Superior temporal gyrus (tissue), 1 donor: Measurements from ENCODE around the gene EEIG2.
"Not testable (repeated sequence)": the region's sequence is repeated elsewhere in the genome, so short reads cannot be mapped to it uniquely, and the experiment has no call there.

ENCODE experiments used
- DNase-seq: peaks from one replicate; pipeline ENCODE4 v3.0.0-alpha.2; 2016; ENCODE audit errors: extremely low spot score

EEIG2 gene

GRCh38 chr1:108559215-108560186, at the start of gene EEIG2:
TSS of gene EEIG2 (plus strand) at chr1:108560100. CDS start at chr1:108560429, 329 bp downstream.
- peak; percentile 68 for DNase-seq

GRCh38 chr1:108511764-108512163, 48.1 kb upstream of the EEIG2 start:
- peak; percentile 47 for DNase-seq

GRCh38 chr1:108512239-108513043, 47.5 kb upstream of the EEIG2 start:
- peak; percentile 80 for DNase-seq

GRCh38 chr1:108513044-108513415, 46.9 kb upstream of the EEIG2 start:
- no peak for DNase-seq

GRCh38 chr1:108513914-108514313, 46.0 kb upstream of the EEIG2 start:
- DNase-seq, result not testable (repeated sequence)

GRCh38 chr1:108517301-108517897, 42.5 kb upstream of the EEIG2 start:
- not testable (repeated sequence) for DNase-seq

GRCh38 chr1:108521990-108522393, 37.9 kb upstream of the EEIG2 start:
- DNase-seq, result no peak

GRCh38 chr1:108523829-108524228, 36.1 kb upstream of the EEIG2 start:
- no peak for DNase-seq

GRCh38 chr1:108524676-108525075, 35.2 kb upstream of the EEIG2 start:
- no peak for DNase-seq

GRCh38 chr1:108527135-108527534, 32.8 kb upstream of the EEIG2 start:
- no peak for DNase-seq

GRCh38 chr1:108527837-108528236, 32.1 kb upstream of the EEIG2 start:
- DNase-seq, result no peak

- DNase-seq, result no peak
Observed at GRCh38 chr1:108531444-108531843, 28.5 kb upstream of the EEIG2 start.

GRCh38 chr1:108532730-108533129, 27.2 kb upstream of the EEIG2 start:
- DNase-seq, result no peak

- no peak for DNase-seq
Observed at GRCh38 chr1:108533351-108534083, 26.4 kb upstream of the EEIG2 start.

- no peak for DNase-seq
Observed at GRCh38 chr1:108534759-108535158, 25.1 kb upstream of the EEIG2 start.

- not testable (repeated sequence) for DNase-seq
Observed at GRCh38 chr1:108535315-108535897, 24.5 kb upstream of the EEIG2 start.

GRCh38 chr1:108536021-108536420, 23.9 kb upstream of the EEIG2 start:
- not testable (repeated sequence) for DNase-seq

GRCh38 chr1:108536791-108537190, 23.1 kb upstream of the EEIG2 start:
- DNase-seq, result not testable (repeated sequence)

- no peak for DNase-seq
Observed at GRCh38 chr1:108537976-108538375, 21.9 kb upstream of the EEIG2 start.

- no peak for DNase-seq
Observed at GRCh38 chr1:108540977-108541376, 18.9 kb upstream of the EEIG2 start.

- no peak for DNase-seq
Observed at GRCh38 chr1:108541861-108542260, 18.0 kb upstream of the EEIG2 start.
